Gastrocnemius medialis (tissue), 4 donors: Measurements from ENCODE around the gene MRPL43.

Experiments used
- POLR2A ChIP-seq, 2 donors: fragments of 450-650 bp; IDR thresholded peaks; one replicate each; pipeline ENCODE4 v1.6.1; 2017; ENCODE audit warnings: antibody characterized with exemption in 2 of 2, mild to moderate bottlenecking in 2 of 2, moderate library complexity in 2 of 2
- TF ChIP-seq, protein P1 (sequence below), 5 experiments: fragments of 450-650 bp in 3 of 5; fragments of 200-600 bp in 2 of 5; sonication (generic) in 2 of 5; IDR thresholded peaks in 4 of 5; conservative IDR thresholded peaks in 1 of 5; 1 replicate in 4 of 5; 2 replicates in 1 of 5; pipeline ENCODE4 v1.5.1; 2016 to 2019; ENCODE audit warnings: antibody characterized with exemption in 5 of 5, mild to moderate bottlenecking in 3 of 5, moderate library complexity in 3 of 5

DNA sequence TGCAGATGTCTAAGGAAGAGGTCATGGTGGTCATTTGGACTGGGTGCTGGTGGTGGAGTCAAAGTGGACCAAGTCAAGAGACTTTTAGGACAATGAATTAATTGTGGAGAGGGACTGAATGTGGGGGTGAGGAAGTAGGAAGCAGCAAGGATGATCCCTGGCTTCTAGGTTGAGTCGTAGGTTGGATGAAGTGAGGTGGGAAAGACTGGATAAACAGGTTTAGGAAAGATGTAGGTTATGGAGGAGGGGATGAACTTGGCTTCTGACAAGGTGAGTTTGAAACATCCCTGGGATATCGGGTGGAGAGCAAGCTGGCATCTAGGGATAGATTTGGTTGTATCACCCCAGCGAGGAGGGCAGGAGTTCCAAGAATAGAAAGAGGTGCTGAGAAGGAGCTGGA, 10.4 kb downstream of the MRPL43 start:
- TF ChIP-seq, protein P1, sequence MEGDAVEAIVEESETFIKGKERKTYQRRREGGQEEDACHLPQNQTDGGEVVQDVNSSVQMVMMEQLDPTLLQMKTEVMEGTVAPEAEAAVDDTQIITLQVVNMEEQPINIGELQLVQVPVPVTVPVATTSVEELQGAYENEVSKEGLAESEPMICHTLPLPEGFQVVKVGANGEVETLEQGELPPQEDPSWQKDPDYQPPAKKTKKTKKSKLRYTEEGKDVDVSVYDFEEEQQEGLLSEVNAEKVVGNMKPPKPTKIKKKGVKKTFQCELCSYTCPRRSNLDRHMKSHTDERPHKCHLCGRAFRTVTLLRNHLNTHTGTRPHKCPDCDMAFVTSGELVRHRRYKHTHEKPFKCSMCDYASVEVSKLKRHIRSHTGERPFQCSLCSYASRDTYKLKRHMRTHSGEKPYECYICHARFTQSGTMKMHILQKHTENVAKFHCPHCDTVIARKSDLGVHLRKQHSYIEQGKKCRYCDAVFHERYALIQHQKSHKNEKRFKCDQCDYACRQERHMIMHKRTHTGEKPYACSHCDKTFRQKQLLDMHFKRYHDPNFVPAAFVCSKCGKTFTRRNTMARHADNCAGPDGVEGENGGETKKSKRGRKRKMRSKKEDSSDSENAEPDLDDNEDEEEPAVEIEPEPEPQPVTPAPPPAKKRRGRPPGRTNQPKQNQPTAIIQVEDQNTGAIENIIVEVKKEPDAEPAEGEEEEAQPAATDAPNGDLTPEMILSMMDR (IDR thresholded peaks at IDR 0.05 in 4 of 5, conservative IDR thresholded peaks at IDR 0.05 in 1 of 5), result no peak
- TF ChIP-seq POLR2A (IDR thresholded peaks at IDR 0.05), result no peak
